T-cell (primary cell): ENCODE data around the gene SCFD2. TPM values are rescaled to one million over a fixed set of nuclear protein-coding genes. Genes with fewer than 3 reads are reported as not detected.
"Not testable (repeated sequence)": the region's sequence is repeated elsewhere in the genome, so short reads cannot be mapped to it uniquely, and the experiment has no call there.

ENCODE experiments used
- ATAC-seq, 4 experiments: fragments of 200-7000 bp in 3 of 4; fragments of 150-1000 bp in 1 of 4; cut with Tn5 transposase; replicated peaks in 1 of 4; 1 replicate in 3 of 4; 2 replicates in 1 of 4; pipeline ENCODE4 v1.10.0; 2021; ENCODE audit warnings: moderate library complexity in 3 of 4, mild to moderate bottlenecking in 2 of 4, moderate number of reproducible peaks in 1 of 4
- CTCF ChIA-PET, 2 donors: fragments of 300-600 bp; sonication (Branson Sonifier 250); formaldehyde crosslinking; loops; one replicate each; lab custom pipeline; 2022; ENCODE audit warnings: antibody characterized with exemption in 2 of 2; lab: Charles Lee
- POLR2A ChIA-PET, 2 donors: fragments of 300-600 bp; sonication (Branson Sonifier 250); formaldehyde crosslinking; loops; one replicate each; lab custom pipeline; 2022; ENCODE audit warnings: antibody characterized with exemption in 2 of 2; lab: Charles Lee
- DNase-seq, 35 experiments: peaks; one replicate each; pipeline versions ENCODE4 v3.0.0 to v3.0.0-alpha.2; 2013 to 2023
- H3K27ac ChIP-seq: one replicate; pipeline ENCODE4 v1.5.1; 2013; ENCODE audit warnings: low read length
- H3K27me3 ChIP-seq, 2 experiments: replicated peaks in 1 of 2; 1 replicate in 1 of 2; 2 replicates in 1 of 2; pipeline versions ENCODE4 v1.6.1 to v1.7.0; 2013; ENCODE audit warnings: low read length in 1 of 2, mixed read lengths in 1 of 2; ENCODE audit not compliant: control insufficient read depth in 2 of 2, insufficient read depth in 2 of 2; ENCODE audit errors: extremely low read depth in 1 of 2
- H3K36me3 ChIP-seq, 2 donors: 1 replicate in 1 of 2; 2 replicates in 1 of 2; pipeline versions ENCODE4 v1.6.1 to v1.7.0; 2013; ENCODE audit warnings: low read length in 1 of 2; ENCODE audit not compliant: control insufficient read depth in 2 of 2, insufficient read depth in 1 of 2; ENCODE audit errors: extremely low read depth in 1 of 2
- H3K4me1 ChIP-seq, 2 experiments: 1 replicate in 1 of 2; 2 replicates in 1 of 2; pipeline versions ENCODE4 v1.6.1 to v1.7.0; 2013; ENCODE audit warnings: low read length in 2 of 2, mixed read lengths in 1 of 2; ENCODE audit not compliant: insufficient read depth in 2 of 2, control insufficient read depth in 1 of 2; ENCODE audit errors: extremely low read depth in 1 of 2
- H3K4me3 ChIP-seq, 2 donors: 1 replicate in 1 of 2; 2 replicates in 1 of 2; pipeline versions ENCODE4 v1.5.1 to v1.7.0; 2013; ENCODE audit warnings: mild to moderate bottlenecking in 2 of 2, low read length in 1 of 2, moderate library complexity in 1 of 2; ENCODE audit not compliant: control insufficient read depth in 1 of 2; ENCODE audit errors: extremely low read depth in 1 of 2
- H3K9me3 ChIP-seq: 2 replicates; pipeline ENCODE4 v1.7.0; 2013
- H3K27ac Mint-ChIP-seq, 2 donors: one replicate each; pipeline ENCODE4 v1.8.0; 2020 to 2021; ENCODE audit warnings: mild to moderate bottlenecking in 2 of 2, mixed read lengths in 2 of 2
- H3K27me3 Mint-ChIP-seq, 2 donors: one replicate each; pipeline ENCODE4 v1.8.0; 2021 to 2022; ENCODE audit warnings: mixed read lengths in 2 of 2
- H3K36me3 Mint-ChIP-seq: one replicate; pipeline ENCODE4 v1.8.0; 2021; ENCODE audit warnings: mixed read lengths
- H3K4me1 Mint-ChIP-seq, 3 donors: one replicate each; pipeline ENCODE4 v1.8.0; 2020 to 2022; ENCODE audit warnings: mixed read lengths in 3 of 3, mild to moderate bottlenecking in 1 of 3
- H3K4me3 Mint-ChIP-seq, 3 donors: one replicate each; pipeline ENCODE4 v1.8.0; 2020 to 2022; ENCODE audit warnings: mild to moderate bottlenecking in 3 of 3, mixed read lengths in 3 of 3, moderate library complexity in 3 of 3
- H3K9me3 Mint-ChIP-seq, 3 donors: one replicate each; pipeline ENCODE4 v1.8.0; 2020 to 2022; ENCODE audit warnings: mixed read lengths in 3 of 3
- WGBS: methylation state at CpG from one replicate; pipeline ENCODE4 v1.1.5; 2013; ENCODE audit warnings: missing lambda C conversion rate; ENCODE audit not compliant: insufficient coverage; 5-methylcytosine and 5-hydroxymethylcytosine counted together
- total RNA-seq, 35 experiments: library from RNA in 6 of 35; stranded (reverse) in 6 of 35; fragments of 120-200 nt in 1 of 35; gene quantifications; one replicate each; pipeline versions ENCODE4 v1.2.1 to v1.2.4 and lab custom pipeline; 2013 to 2026

The SCFD2 gene
- total RNA-seq, 5 donors from 2014 or later (not counting 1 experiment from before 2014, with no cell fraction given) = 19.0 to 28.9 (median 21.8) TPM

DNA sequence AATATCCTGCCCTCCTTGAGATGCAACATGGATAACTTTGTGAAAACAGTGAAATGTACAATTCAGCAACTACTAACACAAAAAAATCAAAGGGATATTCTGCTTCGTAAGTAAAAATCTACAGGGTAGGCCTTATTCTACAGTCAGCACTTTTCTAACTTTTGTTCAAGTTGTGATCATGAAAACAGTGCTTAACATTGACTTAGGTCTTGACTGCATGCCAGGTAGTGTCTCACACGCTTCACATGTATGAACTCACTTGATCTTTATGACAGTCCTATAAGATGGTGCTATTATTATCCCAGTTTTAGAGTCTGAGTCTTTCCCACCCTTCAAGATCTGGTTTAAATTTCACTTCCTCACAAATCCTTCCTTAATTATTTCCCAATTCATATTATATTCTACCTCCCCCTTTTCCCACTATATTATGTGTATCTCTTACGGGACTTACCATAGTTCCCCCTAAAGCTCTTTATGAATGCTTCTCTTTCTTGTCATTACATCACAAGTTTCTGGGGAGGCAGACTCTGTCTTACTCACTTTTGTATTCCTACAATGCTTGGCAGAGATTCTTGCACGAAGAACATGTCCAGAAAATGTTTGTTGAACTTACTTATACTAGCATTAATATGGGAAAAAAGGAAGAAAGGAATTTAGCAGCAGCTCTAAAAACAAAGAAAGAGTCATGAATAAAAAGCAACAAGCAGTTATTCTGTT, 179.8 kb downstream of the SCFD2 start:
- no peaks in the 10 kb centered on the region for H3K27me3 ChIP-seq
- peaks cover 0 to 3% (median 0%) of the 10 kb centered on the region in 3 donors for H3K9me3 Mint-ChIP-seq
- WGBS = 100% methylated on average over 1 of the region's 4 CpGs
- peaks cover 0 to 4% of the 10 kb centered on the region in 2 donors for H3K36me3 ChIP-seq
- no peaks in the 10 kb centered on the region for H3K27me3 Mint-ChIP-seq
- no peak overlapping the region for H3K4me3 Mint-ChIP-seq
- H3K4me3 ChIP-seq = no peak overlapping the region
- ChIA-PET POLR2A (no interaction called here), CTCF (no interaction called here)
- no peaks in the 10 kb centered on the region for H3K9me3 ChIP-seq
- no peaks in the 10 kb centered on the region for H3K4me1 ChIP-seq
- no peak overlapping the region for H3K27ac ChIP-seq
- peaks cover 0 to 2% (median 0%) of the 10 kb centered on the region in 3 donors for H3K4me1 Mint-ChIP-seq
- peaks cover 34% of the 10 kb centered on the region for H3K36me3 Mint-ChIP-seq
- H3K27ac Mint-ChIP-seq = no peak overlapping the region
- DNase-seq = no peak
- ATAC-seq = no peak

DNA sequence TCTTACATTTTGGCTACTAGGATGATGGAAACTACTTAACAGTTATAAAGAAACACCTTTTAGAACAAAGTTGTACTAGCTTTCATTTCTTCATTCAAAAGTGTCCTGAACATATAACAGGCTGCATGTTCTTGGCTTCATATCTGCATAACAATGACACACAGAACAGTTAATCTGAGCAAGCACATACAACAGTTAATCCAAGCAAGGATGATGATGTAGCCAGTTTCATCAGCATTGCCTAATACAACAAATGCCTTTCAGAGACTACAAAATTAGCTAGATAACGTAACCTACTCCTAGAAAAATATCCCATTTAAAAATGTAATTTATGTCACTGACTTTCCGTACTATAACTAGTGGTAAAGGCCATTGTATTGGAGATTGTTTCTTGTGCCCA, 182.1 kb downstream of the SCFD2 start:
- DNase-seq (no peak), ATAC-seq (no peak)
- Histone ChIP-seq H3K4me1 (no peaks in the 10 kb centered on the region), H3K27ac (no peak overlapping the region), H3K27me3 (no peaks in the 10 kb centered on the region), H3K9me3 (no peaks in the 10 kb centered on the region), H3K4me3 (no peak overlapping the region), H3K36me3 (peaks cover 0 to 4% of the 10 kb centered on the region in 2 donors)
- Mint-ChIP-seq H3K36me3 (peaks cover 55% of the 10 kb centered on the region), H3K4me3 (no peak overlapping the region), H3K9me3 (peaks cover 4 to 19% (median 13%) of the 10 kb centered on the region in 3 donors), H3K27me3 (no peaks in the 10 kb centered on the region), H3K27ac (no peak overlapping the region), H3K4me1 (peaks cover 0 to 10% (median 2%) of the 10 kb centered on the region in 3 donors)
- CTCF ChIA-PET = interaction anchor here (0.5 to 0.6 kb wide), 2 partner anchors 40 kb away, joined by 3 to 5 read pairs; no protein-coding TSS in a partner anchor
- POLR2A ChIA-PET = no interaction called here
- WGBS = no CpG with 5 or more reads among the region's 2 CpGs

DNA sequence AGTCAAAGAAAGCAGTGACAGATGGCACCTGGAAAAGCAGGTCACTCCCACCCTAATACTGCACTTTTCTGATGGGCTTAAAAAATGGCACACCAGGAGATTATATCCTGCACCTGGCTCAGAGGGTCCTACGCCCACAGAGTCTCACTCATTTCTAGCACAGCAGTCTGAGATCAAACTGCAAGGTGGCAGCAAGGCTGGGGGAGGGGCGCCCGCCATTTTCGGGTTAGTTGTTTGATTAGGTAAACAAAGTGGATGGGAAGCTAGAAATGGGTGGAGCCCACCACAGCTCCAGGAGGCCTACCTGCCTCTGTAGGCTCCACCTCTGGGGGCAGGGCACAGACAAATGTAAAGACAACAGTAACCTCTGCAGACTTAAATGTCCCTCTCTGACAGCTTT, 188.1 kb downstream of the SCFD2 start:
- WGBS = 96% methylated on average over 3 of the region's 4 CpGs
- H3K4me3 ChIP-seq, CTCF ChIA-PET: not testable (repeated sequence)

DNA sequence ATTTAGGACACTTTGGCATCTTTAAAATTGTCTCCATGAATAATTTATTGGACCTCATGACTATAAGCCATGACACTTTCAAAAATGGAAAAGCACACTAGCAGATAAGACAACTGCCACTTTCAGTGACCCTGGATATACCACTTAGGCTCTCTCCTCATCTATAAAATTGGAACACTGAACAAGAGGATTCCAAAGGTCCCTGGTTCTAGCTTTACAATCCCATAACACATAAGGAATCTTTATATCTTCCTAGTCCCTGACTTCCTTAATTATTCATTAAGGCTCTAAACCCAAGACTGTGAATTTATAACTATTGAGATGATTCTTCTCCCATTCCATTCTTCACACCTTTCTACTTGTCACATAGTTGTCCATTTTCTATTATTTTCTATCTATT, 190.2 kb downstream of the SCFD2 start:
- H3K4me1 Mint-ChIP-seq = peaks cover 15 to 24% (median 22%) of the 10 kb centered on the region in 3 donors
- CTCF ChIA-PET = no interaction called here
- H3K27me3 Mint-ChIP-seq = no peaks in the 10 kb centered on the region
- POLR2A ChIA-PET = no interaction called here
- peaks cover 22 to 30% (median 27%) of the 10 kb centered on the region in 3 donors for H3K9me3 Mint-ChIP-seq
- H3K4me3 Mint-ChIP-seq = no peak overlapping the region
- H3K4me1 ChIP-seq = peaks cover 3 to 5% of the 10 kb centered on the region in 2 experiments
- no peak overlapping the region for H3K4me3 ChIP-seq
- DNase-seq = no peak
- H3K27me3 ChIP-seq = peaks cover 0 to 3% of the 10 kb centered on the region in 2 experiments
- no peaks in the 10 kb centered on the region for H3K9me3 ChIP-seq
- no peak for ATAC-seq
- H3K27ac ChIP-seq = no peak overlapping the region
- no peak overlapping the region for H3K27ac Mint-ChIP-seq
- H3K36me3 Mint-ChIP-seq = peaks cover 59% of the 10 kb centered on the region
- no peaks in the 10 kb centered on the region for H3K36me3 ChIP-seq

More for the DNA sequence above, 188.1 kb downstream of the SCFD2 start:
- peaks cover 56% of the 10 kb centered on the region for H3K36me3 Mint-ChIP-seq
- H3K27ac Mint-ChIP-seq, DNase-seq, ATAC-seq, H3K27me3 Mint-ChIP-seq, H3K36me3 ChIP-seq, H3K4me3 Mint-ChIP-seq, POLR2A ChIA-PET, H3K4me1 ChIP-seq, H3K27me3 ChIP-seq, H3K27ac ChIP-seq, H3K9me3 ChIP-seq: not testable (repeated sequence)
- H3K4me1 Mint-ChIP-seq = peaks cover 16 to 24% (median 22%) of the 10 kb centered on the region in 3 donors
- peaks cover 17 to 33% (median 20%) of the 10 kb centered on the region in 3 donors for H3K9me3 Mint-ChIP-seq

DNA sequence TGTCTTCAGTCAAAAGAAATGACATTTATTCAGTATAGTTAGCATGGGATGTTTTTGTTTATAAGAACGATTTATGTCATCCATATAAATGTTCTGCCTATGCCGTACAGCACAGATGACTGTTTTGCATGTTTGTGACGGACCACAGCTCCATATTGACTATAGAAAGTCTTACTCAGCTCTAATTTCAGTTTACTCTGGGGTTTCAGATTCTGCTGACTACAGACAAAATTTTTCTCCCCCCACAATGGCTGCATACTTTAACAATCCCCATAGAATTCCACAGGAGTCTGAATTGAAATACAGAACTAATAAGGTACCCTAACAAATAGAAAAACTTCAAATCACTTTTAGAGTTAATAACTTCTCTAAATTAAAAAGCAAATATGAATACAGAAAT, 191.0 kb downstream of the SCFD2 start:
- no peak overlapping the region for H3K4me3 ChIP-seq
- peaks cover 3 to 5% of the 10 kb centered on the region in 2 experiments for H3K4me1 ChIP-seq
- ATAC-seq (no peak), DNase-seq (no peak)
- Mint-ChIP-seq H3K27me3 (no peaks in the 10 kb centered on the region), H3K27ac (no peak overlapping the region), H3K4me3 (no peak overlapping the region), H3K36me3 (peaks cover 52% of the 10 kb centered on the region), H3K4me1 (peaks cover 7 to 24% (median 22%) of the 10 kb centered on the region in 3 donors), H3K9me3 (peaks cover 20 to 24% (median 22%) of the 10 kb centered on the region in 3 donors)
- H3K27ac ChIP-seq = no peak overlapping the region
- WGBS = no CpG with 5 or more reads among the region's 3 CpGs
- POLR2A ChIA-PET = no interaction called here
- H3K27me3 ChIP-seq = peaks cover 0 to 3% of the 10 kb centered on the region in 2 experiments
- H3K36me3 ChIP-seq = no peaks in the 10 kb centered on the region
- CTCF ChIA-PET = no interaction called here
- no peaks in the 10 kb centered on the region for H3K9me3 ChIP-seq

DNA sequence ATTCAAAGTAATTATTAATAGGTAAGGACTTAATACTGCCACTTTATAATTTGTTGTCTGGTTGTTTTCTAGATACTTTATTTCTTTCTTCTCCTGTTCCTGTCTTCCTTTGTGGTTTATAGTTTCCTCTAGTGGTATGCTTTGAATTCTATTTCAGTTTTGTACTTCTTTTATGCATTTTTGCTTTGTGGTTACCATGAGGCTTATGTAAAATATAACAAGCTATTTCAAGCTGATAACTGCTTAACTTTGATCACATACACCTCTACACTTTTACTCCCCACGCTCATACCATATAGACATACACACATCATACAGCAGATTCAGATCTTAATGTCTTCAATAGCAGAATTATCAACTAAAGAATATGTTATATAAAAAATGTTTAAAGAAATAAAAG, 192.3 kb downstream of the SCFD2 start:
- Histone ChIP-seq H3K36me3 (no peaks in the 10 kb centered on the region), H3K27me3 (peaks cover 0 to 3% of the 10 kb centered on the region in 2 experiments), H3K27ac (no peak overlapping the region), H3K9me3 (no peaks in the 10 kb centered on the region), H3K4me3 (no peak overlapping the region), H3K4me1 (peaks cover 3 to 5% of the 10 kb centered on the region in 2 experiments)
- Mint-ChIP-seq H3K4me1 (peaks cover 6 to 24% (median 22%) of the 10 kb centered on the region in 3 donors), H3K36me3 (peaks cover 46% of the 10 kb centered on the region), H3K27ac (no peak overlapping the region), H3K4me3 (no peak overlapping the region), H3K9me3 (peaks cover 12 to 17% (median 14%) of the 10 kb centered on the region in 3 donors), H3K27me3 (no peaks in the 10 kb centered on the region)
- no CpG with 5 or more reads among the region's 1 CpG for WGBS
- CTCF ChIA-PET = interaction anchor here in 1 of 2 donors (0.6 kb wide), 1 partner anchor 241 kb away, joined by 5 read pairs; no protein-coding TSS in a partner anchor
- ATAC-seq = no peak
- DNase-seq = no peak
- POLR2A ChIA-PET = no interaction called here
